ENCODE data around the gene LCLAT1.

GRCh38 chr2:30512243-30512886 lies 65.3 kb downstream of the LCLAT1 start:
- TF ChIP-seq POLR2AphosphoS5 (IDR thresholded peaks at IDR 0.05): no peak
- TF ChIP-seq CTCF (IDR thresholded peaks at IDR 0.05): no peak
- TF ChIP-seq POLR2A (IDR thresholded peaks at IDR 0.05; ENCODE audit: low read depth): no peak
